B cell (primary cell): ENCODE data around the gene TTL.

Experiments used
- EZH2 ChIP-seq: IDR thresholded peaks from 2 replicates; pipeline ENCODE4 v1.6.1; 2012; ENCODE audit warnings: borderline replicate concordance, low read depth, mild to moderate bottlenecking, moderate library complexity, low read length; ENCODE audit not compliant: insufficient read depth, poor library complexity, severe bottlenecking
- TF ChIP-seq, protein P1 (sequence below): fragments of 200-600 bp; IDR thresholded peaks from one replicate; pipeline ENCODE4 v1.8.0; 2022; ENCODE audit warnings: antibody characterized with exemption, mild to moderate bottlenecking

DNA sequence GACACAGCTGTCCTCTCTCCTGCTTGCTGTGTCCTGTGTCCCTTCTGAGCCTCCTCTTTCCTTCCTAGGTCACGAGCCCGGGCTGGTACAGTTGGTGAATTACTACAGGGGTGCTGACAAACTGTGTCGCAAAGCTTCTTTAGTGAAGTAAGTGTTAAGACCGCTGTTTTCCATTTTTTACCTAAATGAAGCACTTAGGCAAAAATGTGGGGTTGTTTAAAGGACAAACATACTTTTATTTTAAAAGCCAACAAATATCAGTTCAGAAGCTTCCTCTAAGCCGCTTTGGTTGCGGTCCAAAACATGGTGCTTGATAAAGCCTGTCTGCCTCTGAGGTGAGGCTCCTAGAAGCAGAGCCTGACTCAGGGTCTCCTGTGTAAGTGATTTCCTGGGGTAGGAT, 3.9 kb downstream of the TTL start:
- TF ChIP-seq, protein P1, sequence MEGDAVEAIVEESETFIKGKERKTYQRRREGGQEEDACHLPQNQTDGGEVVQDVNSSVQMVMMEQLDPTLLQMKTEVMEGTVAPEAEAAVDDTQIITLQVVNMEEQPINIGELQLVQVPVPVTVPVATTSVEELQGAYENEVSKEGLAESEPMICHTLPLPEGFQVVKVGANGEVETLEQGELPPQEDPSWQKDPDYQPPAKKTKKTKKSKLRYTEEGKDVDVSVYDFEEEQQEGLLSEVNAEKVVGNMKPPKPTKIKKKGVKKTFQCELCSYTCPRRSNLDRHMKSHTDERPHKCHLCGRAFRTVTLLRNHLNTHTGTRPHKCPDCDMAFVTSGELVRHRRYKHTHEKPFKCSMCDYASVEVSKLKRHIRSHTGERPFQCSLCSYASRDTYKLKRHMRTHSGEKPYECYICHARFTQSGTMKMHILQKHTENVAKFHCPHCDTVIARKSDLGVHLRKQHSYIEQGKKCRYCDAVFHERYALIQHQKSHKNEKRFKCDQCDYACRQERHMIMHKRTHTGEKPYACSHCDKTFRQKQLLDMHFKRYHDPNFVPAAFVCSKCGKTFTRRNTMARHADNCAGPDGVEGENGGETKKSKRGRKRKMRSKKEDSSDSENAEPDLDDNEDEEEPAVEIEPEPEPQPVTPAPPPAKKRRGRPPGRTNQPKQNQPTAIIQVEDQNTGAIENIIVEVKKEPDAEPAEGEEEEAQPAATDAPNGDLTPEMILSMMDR, result no peak
- no peak for TF ChIP-seq EZH2
